Activated CD4-positive, alpha-beta T cell treated with anti-CD3 and anti-CD28 coated beads, Interleukin-2, Interleukin-4, amounts not matched to agents 100 ng/mL and 50 ng/mL, durations not matched to agents 16 hours and 8 hours (primary cell): Measurements from ENCODE around the gene POP7.
"Not testable (repeated sequence)": the region's sequence is repeated elsewhere in the genome, so short reads cannot be mapped to it uniquely, and the experiment has no call there.

Source experiments
- DNase-seq: peaks from one replicate; pipeline ENCODE4 v3.0.0-alpha.2; 2020; ENCODE audit warnings: low spot score

The POP7 gene

DNA sequence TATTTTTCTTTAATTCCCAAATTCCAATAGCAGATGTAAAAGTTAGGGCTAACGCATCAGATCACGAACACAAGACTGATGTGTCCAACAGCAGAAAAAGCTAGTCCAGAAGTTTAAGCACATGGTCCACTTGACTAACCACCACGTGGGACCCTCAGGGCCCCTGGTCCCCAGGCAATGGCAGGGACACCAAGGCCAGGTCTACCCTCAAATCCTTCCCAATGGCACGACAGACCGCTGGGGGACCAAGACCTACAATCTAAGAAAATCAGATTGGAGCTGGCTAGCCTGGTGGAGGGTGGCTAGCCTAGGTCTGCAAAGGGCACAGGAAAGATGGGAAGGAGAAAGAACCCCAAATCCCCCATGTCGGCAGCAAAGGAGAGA lies 13.4 kb upstream of the POP7 start:
- DNase-seq = no peak

GRCh38 chr7:100693312-100694097 lies 12.4 kb upstream of the POP7 start:
- no peak for DNase-seq

DNA sequence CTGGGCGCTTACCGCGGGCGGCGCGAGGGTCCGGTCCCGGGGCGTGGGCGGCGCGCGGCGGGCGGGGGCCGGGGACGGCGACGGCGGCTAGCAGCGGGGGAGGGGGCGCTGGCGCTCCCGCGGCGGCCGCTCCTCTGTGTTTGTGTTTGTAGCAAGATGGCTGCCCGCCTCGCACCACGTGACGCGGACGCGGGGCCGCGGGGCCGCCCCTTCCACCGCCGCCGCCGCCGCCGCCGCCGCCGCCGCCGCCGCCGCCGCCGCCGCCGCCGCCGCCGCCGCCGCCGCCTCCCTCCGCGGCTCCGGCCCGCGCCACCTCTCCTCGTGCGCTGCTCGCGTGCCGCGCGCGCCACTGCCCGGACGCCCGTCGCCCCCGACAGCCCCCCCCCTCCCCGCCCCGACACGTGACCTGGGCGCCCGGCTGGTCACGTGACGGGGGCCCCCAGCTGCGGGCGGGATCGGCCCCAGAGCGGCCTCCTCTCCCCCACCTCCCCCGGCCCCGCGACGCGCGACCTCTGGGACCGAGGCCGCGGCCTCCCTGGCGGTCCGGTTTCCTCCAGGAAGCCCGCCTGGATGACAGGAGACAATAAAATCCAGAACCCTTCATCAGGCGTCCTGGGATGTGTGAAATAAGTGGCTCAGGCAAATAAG lies 11.7 kb upstream of the POP7 start, which contains the start of gene GIGYF1:
Gene GIGYF1, minus strand, starts transcription at position 153 of the 648 bp plus-strand sequence. CDS start 6,012 bp downstream, outside the sequence.
- DNase-seq = peak; percentile 66

DNA sequence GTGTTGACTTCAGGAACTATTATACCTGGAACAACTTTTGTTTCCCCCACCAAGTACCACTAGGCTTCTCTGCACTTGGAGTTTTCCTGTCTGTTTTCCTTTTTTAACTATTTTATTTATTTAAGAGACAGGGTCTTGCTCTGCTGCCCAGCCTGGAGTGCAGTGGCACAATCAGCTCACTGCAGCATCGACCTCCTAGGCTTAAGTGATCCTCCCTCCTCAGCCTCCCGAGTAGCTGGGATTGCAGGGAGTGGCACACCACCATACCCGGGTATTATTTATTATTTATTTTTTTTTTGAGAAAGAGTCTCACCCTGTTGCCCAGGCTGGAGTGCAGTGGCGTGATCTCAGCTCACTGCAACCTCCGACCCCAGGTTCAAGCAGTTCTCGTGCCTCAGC lies 9.8 kb upstream of the POP7 start:
- no peak for DNase-seq

DNA sequence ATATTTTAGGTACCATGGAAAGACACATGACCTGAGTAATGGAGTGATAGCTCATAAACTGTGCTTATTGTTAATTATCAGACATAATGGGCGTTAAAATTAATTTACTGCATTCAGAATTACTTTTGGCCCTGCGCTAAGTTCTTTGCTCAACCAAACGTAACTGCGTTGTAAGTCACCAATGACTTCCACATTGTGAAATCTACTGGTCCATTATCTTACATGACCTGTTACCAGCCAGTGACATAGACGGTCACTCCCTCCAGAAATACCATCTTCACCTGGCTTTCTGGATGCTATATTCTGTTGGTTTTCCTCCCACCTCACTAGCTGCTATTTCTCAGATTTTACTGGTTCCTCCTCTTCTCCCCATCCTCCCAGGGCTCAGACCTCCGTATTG lies 6.9 kb upstream of the POP7 start:
- no peak for DNase-seq

DNA sequence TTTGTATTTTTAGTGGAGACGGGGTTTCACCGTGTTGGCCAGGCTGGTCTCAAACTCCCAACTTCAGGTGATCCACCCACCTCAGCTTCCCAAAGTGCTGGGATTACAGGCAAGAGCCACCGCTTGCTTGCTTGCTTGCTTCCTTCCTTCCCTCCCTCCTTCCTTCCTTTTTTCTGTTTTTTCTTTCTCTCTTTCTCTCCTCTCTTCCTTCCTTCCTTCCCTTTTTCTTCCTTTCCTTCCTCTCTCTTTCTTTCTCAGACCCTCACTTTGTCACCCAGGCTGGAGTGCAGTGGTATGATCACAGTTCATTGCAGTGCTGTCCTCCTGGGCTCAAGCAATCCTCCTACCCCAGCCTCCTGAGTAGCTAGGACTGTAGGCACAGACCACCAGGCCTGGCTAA lies 4.8 kb upstream of the POP7 start:
- DNase-seq = not testable (repeated sequence)

GRCh38 chr7:100705320-100705752 lies 585 bp upstream of the POP7 start:
- peak; percentile 82 for DNase-seq

GRCh38 chr7:100706672-100707311 lies 871 bp downstream of the POP7 start:
- DNase-seq = no peak

GRCh38 chr7:100708395-100708794 lies 2.5 kb downstream of the POP7 start:
- DNase-seq = no peak

DNA sequence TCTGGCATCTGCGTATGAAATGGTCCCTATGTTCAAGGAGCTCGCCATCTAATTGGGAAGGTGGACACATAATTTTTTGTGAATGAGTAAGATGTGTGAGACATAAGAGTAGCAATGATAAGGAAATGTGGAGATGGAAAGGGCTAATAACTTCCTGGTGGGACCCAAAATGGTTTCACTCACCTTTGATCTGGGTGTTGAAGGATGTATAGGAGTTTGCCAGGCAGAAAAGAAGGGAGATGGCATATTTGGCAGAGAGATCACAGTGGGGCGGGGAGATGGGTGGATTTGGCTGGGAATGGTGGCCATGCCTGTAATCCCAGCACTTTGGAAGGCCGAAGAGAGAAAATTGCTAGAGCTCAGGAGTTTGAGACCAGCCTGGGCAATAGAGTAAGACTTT lies 4.5 kb downstream of the POP7 start:
- DNase-seq = no peak

DNA sequence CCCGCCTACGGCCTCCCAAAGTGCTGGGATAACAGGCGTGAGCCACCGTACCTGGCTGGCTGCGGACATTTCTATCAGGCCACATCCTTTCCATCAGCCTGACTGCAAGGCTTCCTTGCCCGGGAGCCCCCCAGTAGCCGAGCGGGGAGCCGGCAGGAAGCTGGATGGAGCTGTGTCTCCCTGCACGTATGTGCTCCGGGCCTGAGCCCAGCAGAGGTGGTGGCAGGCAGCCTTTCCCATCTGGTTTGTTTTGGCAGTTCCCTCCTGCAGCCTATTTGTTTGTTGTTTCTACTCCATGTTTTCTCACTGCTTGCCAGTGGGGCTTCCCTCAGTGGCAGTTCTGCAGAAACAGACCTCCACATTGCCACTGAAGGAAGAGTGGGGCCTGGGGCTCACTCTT lies 5.4 kb downstream of the POP7 start:
- no peak for DNase-seq

GRCh38 chr7:100714725-100715124 lies 8.8 kb downstream of the POP7 start:
- no peak for DNase-seq

DNA sequence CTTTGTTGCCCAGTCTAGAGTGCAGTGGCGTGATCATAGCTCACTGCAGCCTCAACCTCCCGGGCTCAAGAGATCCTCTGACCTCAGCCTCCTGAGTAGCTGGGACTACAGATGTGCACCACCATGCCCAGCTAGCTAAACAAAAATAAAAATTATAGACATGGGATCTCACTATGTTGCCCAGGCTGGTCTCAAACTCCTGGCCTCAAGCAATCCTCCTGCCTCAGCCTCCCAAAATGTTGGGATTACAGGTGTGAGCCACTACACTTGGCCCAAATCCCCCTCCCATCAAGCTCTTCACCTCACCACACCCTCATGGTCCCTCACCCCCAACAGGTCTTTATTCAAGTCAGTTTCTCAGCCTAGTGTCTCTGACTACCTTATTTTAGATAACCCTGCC lies 11.2 kb downstream of the POP7 start:
- not testable (repeated sequence) for DNase-seq

DNA sequence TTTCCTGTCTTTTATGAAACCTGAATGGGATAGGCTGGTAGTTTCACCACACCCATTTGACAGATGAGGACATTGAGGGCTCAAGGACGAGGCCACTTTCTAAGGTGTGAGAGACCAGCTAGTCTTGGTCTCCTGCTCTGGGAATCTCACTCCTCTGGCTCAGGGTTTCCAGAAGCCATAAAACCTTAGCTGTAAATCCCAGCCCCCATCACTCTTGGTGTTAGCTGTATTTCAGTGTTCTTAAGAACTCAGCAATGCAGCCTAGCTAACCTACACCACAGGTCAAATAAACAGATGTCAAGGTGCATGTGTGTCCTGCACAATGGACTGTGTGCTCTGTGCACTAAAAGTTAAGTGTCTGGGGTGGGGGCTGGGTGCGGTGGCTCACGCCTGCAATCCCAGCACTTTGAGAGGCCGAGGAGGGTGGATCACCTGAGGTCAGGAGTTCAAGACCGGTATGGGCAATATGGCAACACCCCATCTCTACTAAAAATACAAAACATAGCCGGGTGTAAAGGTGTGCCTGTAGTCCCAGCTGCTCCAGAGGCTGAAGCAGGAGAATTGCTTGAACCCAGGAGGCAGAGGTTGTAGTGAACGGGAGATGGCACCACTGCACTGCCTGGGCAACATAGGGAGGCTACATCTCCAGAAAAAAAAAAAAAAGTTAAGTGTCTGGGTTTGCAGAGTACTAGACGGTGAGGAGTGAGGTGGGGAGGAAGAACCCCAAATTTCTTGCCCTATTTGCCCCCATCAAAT lies 13.8 kb downstream of the POP7 start:
- no peak for DNase-seq

DNA sequence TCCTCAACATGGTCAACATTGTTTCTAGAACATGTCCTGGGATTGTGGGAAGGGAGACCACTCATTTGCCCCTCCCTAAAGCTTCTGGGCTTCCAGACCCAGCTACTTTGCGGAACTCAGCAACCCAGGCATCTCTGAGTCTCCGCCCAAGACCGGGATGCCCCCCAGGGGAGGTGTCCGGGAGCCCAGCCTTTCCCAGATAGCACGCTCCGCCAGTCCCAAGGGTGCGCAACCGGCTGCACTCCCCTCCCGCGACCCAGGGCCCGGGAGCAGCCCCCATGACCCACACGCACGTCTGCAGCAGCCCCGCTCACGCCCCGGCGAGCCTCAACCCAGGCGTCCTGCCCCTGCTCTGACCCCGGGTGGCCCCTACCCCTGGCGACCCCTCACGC lies 14.4 kb downstream of the POP7 start, which contains the start of gene EPO:
Gene EPO, plus strand, starts transcription at position 190 of the 392 bp plus-strand sequence. CDS start 513 bp downstream, outside the sequence.
- DNase-seq = no peak

GRCh38 chr7:100720671-100721504 lies 15.0 kb downstream of the POP7 start:
- no peak for DNase-seq

- no peak for DNase-seq
Observed at GRCh38 chr7:100721505-100721812, 15.5 kb downstream of the POP7 start.

- DNase-seq = no peak
Observed at GRCh38 chr7:100722480-100723212, 16.7 kb downstream of the POP7 start.

GRCh38 chr7:100723732-100724275 lies 17.9 kb downstream of the POP7 start:
- DNase-seq = no peak

DNA sequence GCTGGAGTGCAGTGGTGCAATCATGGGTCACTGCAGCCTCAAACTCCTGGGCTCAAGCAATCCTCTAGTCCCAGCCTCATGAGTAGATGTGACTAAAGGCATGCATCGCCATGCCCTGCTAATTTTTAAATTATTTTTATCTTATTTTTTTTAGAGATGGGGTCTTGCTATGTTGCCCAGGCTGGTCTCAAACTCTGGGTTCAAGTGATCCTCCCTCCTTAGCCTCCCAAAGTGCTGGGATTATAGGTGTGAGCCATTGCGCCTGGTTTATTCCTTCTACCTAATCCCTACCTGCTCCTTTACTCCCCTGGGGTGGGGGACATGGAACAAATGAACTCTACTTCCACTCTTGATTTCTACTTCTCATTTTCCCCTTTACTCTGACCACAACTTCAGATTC lies 18.4 kb downstream of the POP7 start:
- not testable (repeated sequence) for DNase-seq
